Panc1 (cell line): ENCODE measurements around the gene LSMEM2. TPM values are rescaled to one million over a fixed set of nuclear protein-coding genes. Genes with fewer than 3 reads are reported as not detected.
"Not testable (repeated sequence)": the region's sequence is repeated elsewhere in the genome, so short reads cannot be mapped to it uniquely, and the experiment has no call there.

Source experiments
- ATAC-seq: fragments of 200-7000 bp; cut with Tn5 transposase; 2 replicates; pipeline ENCODE4 v1.9.1; 2020; ENCODE audit warnings: mild to moderate bottlenecking, moderate library complexity
- BruUV-seq: library from RNA; stranded (reverse); fragments of 400-500 nt; replicated peaks from 2 replicates; lab custom pipeline; 2021; lab: Mats Ljungman, UMichigan
- CTCF ChIA-PET: fragments of 300-600 bp; sonication (Branson Sonifier 250); formaldehyde crosslinking; loops from one replicate; lab custom pipeline; 2022; ENCODE audit warnings: antibody characterized with exemption; lab: Charles Lee
- POLR2A ChIA-PET: fragments of 300-600 bp; sonication (Branson Sonifier 250); formaldehyde crosslinking; loops from one replicate; lab custom pipeline; 2022; ENCODE audit warnings: antibody characterized with exemption; lab: Charles Lee
- DNase-seq: peaks from one replicate; pipeline ENCODE4 v3.0.0-alpha.2; 2010; ENCODE audit warnings: low read depth, low spot score
- H3K27ac ChIP-seq: 2 replicates; pipeline ENCODE4 v1.5.1; 2011; ENCODE audit warnings: mild to moderate bottlenecking, low read length, inconsistent platforms
- H3K27me3 ChIP-seq: fragments of 200-500 bp; sonication (Bioruptor generic); 2 replicates; pipeline ENCODE4 v1.6.0; 2014; ENCODE audit warnings: low read length, inconsistent platforms; ENCODE audit not compliant: control insufficient read depth, insufficient read depth
- H3K36me3 ChIP-seq: fragments of 200-500 bp; sonication (Bioruptor generic); 2 replicates; pipeline ENCODE4 v1.5.1; 2014; ENCODE audit warnings: inconsistent platforms, mild to moderate bottlenecking, low read length, moderate library complexity; ENCODE audit not compliant: control insufficient read depth, insufficient read depth
- H3K4me1 ChIP-seq: 2 replicates; pipeline ENCODE4 v1.5.1; 2011; ENCODE audit warnings: inconsistent platforms, mild to moderate bottlenecking, low read length, moderate library complexity; ENCODE audit not compliant: control insufficient read depth, insufficient read depth
- H3K4me3 ChIP-seq, 2 experiments: 2 replicates each; pipeline ENCODE4 v1.5.1; 2011 to 2012; ENCODE audit warnings: low read depth in 2 of 2, low read length in 2 of 2, mild to moderate bottlenecking in 2 of 2, inconsistent platforms in 1 of 2, moderate library complexity in 1 of 2
- H3K9me3 ChIP-seq: fragments of 200-500 bp; sonication (Bioruptor generic); 2 replicates; pipeline ENCODE4 v1.5.1; 2014; ENCODE audit warnings: low read depth, mild to moderate bottlenecking, inconsistent platforms, low read length, moderate library complexity; ENCODE audit not compliant: control insufficient read depth, insufficient read depth
- POLR2AphosphoS5 ChIP-seq: IDR thresholded peaks from 2 replicates; pipeline ENCODE4 v1.6.1; 2012; ENCODE audit warnings: mild to moderate bottlenecking, low read depth, low read length, moderate library complexity
- SIN3A ChIP-seq: IDR thresholded peaks from 2 replicates; pipeline ENCODE4 v1.6.1; 2012; ENCODE audit warnings: low read depth, mild to moderate bottlenecking, low read length, moderate library complexity, borderline replicate concordance; ENCODE audit not compliant: insufficient read depth
- TCF7L2 ChIP-seq: IDR thresholded peaks from 2 replicates; pipeline ENCODE4 v1.6.1; 2011; ENCODE audit warnings: mild to moderate bottlenecking, low read depth, low read length, inconsistent platforms
- in situ Hi-C: cut with HindIII; loops from 2 replicates; pipeline ENCODE4 v1.10.0; 2016; ENCODE audit warnings: low sequenced_read_pairs, low pct_unique_long_range_greater_than_20kb
- intact Hi-C: fragments of 100-400 bp; cut with micrococcal nuclease; formaldehyde crosslinking; loops from one replicate; pipeline ENCODE4 v1.10.0; 2022; ENCODE audit not compliant: unreplicated experiment
- total RNA-seq: library from RNA; stranded (reverse); gene quantifications from one replicate; pipeline ENCODE4 v1.2.1, GENCODE V29; 2021; ENCODE audit not compliant: unreplicated experiment
- TF ChIP-seq, protein P1 (sequence below), 2 experiments: IDR thresholded peaks; 2 replicates each; pipeline ENCODE4 v1.6.1; 2011 to 2012; ENCODE audit warnings: low read depth in 2 of 2, control low read depth in 1 of 2, low read length in 1 of 2, mild to moderate bottlenecking in 1 of 2, moderate library complexity in 1 of 2; ENCODE audit not compliant: insufficient read depth in 1 of 2
- TF ChIP-seq, protein P2 (sequence below): fragments of 450-650 bp; IDR thresholded peaks from 2 replicates; pipeline ENCODE4 v1.5.1; 2017; ENCODE audit warnings: mild to moderate bottlenecking

LSMEM2 gene
- total RNA-seq, 1 experiment from 2014 or later, result not detected

DNA sequence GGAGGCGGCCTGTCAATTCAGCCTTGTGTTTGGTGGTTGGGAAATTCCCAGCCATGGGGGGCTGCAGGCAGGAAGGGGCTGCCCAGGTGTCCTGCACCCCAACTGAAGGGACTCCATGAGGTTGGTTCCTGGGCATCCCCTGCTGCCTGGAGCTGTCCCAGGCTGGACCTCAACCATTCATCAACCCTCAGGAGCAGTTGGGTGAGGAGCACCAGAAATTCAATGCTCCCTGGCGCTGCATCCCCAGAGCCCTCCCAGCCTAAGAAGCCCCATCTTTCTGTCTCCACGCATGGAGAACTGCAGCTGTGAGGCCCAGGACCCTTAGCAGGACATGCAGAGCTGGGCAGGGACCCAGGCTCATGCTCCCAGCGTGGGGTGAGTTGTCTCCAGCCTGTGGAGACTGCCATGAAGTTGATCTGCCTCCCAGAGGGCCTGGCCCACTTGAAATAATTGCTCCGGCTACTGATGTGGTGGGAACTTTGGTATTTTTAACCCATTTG, 17.9 kb upstream of the LSMEM2 start:
- TF ChIP-seq SIN3A, result no peak
- TF ChIP-seq POLR2AphosphoS5, result no peak
- TF ChIP-seq TCF7L2, result no peak
- TF ChIP-seq, protein P1, sequence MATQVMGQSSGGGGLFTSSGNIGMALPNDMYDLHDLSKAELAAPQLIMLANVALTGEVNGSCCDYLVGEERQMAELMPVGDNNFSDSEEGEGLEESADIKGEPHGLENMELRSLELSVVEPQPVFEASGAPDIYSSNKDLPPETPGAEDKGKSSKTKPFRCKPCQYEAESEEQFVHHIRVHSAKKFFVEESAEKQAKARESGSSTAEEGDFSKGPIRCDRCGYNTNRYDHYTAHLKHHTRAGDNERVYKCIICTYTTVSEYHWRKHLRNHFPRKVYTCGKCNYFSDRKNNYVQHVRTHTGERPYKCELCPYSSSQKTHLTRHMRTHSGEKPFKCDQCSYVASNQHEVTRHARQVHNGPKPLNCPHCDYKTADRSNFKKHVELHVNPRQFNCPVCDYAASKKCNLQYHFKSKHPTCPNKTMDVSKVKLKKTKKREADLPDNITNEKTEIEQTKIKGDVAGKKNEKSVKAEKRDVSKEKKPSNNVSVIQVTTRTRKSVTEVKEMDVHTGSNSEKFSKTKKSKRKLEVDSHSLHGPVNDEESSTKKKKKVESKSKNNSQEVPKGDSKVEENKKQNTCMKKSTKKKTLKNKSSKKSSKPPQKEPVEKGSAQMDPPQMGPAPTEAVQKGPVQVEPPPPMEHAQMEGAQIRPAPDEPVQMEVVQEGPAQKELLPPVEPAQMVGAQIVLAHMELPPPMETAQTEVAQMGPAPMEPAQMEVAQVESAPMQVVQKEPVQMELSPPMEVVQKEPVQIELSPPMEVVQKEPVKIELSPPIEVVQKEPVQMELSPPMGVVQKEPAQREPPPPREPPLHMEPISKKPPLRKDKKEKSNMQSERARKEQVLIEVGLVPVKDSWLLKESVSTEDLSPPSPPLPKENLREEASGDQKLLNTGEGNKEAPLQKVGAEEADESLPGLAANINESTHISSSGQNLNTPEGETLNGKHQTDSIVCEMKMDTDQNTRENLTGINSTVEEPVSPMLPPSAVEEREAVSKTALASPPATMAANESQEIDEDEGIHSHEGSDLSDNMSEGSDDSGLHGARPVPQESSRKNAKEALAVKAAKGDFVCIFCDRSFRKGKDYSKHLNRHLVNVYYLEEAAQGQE (IDR thresholded peaks at IDR 0.05; ENCODE audit: insufficient read depth in 1 of 2, low read depth in 2 of 2, low read length in 1 of 2), result no peak
- TF ChIP-seq, protein P2, sequence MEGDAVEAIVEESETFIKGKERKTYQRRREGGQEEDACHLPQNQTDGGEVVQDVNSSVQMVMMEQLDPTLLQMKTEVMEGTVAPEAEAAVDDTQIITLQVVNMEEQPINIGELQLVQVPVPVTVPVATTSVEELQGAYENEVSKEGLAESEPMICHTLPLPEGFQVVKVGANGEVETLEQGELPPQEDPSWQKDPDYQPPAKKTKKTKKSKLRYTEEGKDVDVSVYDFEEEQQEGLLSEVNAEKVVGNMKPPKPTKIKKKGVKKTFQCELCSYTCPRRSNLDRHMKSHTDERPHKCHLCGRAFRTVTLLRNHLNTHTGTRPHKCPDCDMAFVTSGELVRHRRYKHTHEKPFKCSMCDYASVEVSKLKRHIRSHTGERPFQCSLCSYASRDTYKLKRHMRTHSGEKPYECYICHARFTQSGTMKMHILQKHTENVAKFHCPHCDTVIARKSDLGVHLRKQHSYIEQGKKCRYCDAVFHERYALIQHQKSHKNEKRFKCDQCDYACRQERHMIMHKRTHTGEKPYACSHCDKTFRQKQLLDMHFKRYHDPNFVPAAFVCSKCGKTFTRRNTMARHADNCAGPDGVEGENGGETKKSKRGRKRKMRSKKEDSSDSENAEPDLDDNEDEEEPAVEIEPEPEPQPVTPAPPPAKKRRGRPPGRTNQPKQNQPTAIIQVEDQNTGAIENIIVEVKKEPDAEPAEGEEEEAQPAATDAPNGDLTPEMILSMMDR, result no peak
- POLR2A ChIA-PET, result no interaction called here
- CTCF ChIA-PET, result no interaction called here
- no TSS peak for BruUV-seq
- DNase-seq (no peak), ATAC-seq (no peak)
- in situ Hi-C loops, result no loop called here
- intact Hi-C loops, result loop anchor here (10.0 kb wide), 1 partner anchor 66 kb away; the partner anchor contains the start of gene GNAT1
- H3K27me3 ChIP-seq, result no peaks in the 10 kb centered on the region
- peaks cover 9% of the 10 kb centered on the region for H3K4me1 ChIP-seq
- no peaks in the 10 kb centered on the region for H3K36me3 ChIP-seq
- H3K4me3 ChIP-seq, result peak overlapping the region; percentile 39 to 51; a peak in 3 of 4 replicates
- peak overlapping the region; percentile 72; the same call in 1 of the 2 replicates for H3K27ac ChIP-seq
- H3K9me3 ChIP-seq, result no peaks in the 10 kb centered on the region

DNA sequence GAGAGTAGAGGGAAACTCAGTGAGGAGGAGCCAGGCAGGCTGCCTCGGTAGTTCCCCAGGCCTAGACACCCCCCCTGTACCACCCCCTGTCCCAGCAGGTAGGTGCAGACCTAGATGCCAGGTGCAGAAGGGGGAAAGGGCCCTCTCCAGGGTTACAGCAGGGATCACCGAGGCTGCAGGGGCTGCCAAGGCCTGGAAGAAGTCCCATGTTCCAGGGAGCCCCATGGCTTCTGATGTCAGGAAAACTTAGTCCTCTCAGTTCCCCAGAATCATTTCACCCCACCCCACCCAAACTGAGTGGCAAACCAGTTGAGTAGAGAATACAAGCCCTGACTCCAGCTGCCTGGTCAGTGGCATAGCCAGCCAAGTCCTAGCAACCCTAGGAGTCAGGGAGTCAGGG, 17.4 kb upstream of the LSMEM2 start:
- BruUV-seq, result no TSS peak
- TF ChIP-seq SIN3A, result no peak
- TF ChIP-seq POLR2AphosphoS5, result no peak
- TF ChIP-seq, protein P1 (IDR thresholded peaks at IDR 0.05; ENCODE audit: insufficient read depth in 1 of 2, low read depth in 2 of 2, low read length in 1 of 2), result no peak
- TF ChIP-seq, protein P2, result no peak
- TF ChIP-seq TCF7L2, result no peak
- DNase-seq, result no peak
- Histone ChIP-seq H3K4me3 (no peak overlapping the region), H3K9me3 (no peaks in the 10 kb centered on the region), H3K36me3 (no peaks in the 10 kb centered on the region), H3K4me1 (peaks cover 9% of the 10 kb centered on the region), H3K27ac (no peak overlapping the region), H3K27me3 (no peaks in the 10 kb centered on the region)
- POLR2A ChIA-PET, result no interaction called here
- intact Hi-C loops (loop anchor here (10.0 kb wide), 1 partner anchor 67 kb away; the partner anchor contains the start of gene GNAT1), in situ Hi-C loops (no loop called here)
- CTCF ChIA-PET, result no interaction called here
- ATAC-seq, result no peak

DNA sequence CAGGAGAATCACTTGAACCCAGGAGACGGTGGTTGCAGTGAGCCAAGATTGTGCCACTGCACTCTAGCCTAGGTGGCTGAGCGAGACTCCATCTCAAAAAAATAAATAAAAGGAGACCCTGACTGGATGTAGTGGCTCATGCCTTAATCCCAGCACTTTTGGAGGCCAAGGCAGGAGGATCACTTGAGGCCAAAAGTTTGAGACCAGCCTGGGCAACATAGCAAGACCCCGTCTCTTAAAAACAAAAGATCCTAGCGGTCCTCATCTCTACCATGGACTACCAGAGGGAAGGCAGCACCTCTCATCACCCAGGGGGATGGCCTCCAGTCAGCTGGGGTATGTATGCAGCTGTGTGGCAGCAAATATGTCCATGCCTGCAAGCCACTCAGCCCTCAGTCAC, 16.7 kb upstream of the LSMEM2 start:
- H3K9me3 ChIP-seq, H3K27ac ChIP-seq, in situ Hi-C loops, H3K36me3 ChIP-seq, DNase-seq, H3K27me3 ChIP-seq, H3K4me1 ChIP-seq, BruUV-seq, CTCF ChIA-PET, H3K4me3 ChIP-seq, POLR2A ChIA-PET, ATAC-seq: not testable (repeated sequence)
- intact Hi-C loops, result loop anchor here (10.0 kb wide), 1 partner anchor 67 kb away; the partner anchor contains the start of gene GNAT1
